AML-193 (cell line): Measurements from ENCODE around the gene SUN1.

ENCODE experiments used
- DNase-seq, 2 experiments: peaks; one replicate each; lab custom pipeline; 2025; lab: John Stamatoyannopoulos, UW

SUN1 gene

GRCh38 chr7:805261-805660, 27.0 kb upstream of the SUN1 start:
- no peak for DNase-seq

DNA sequence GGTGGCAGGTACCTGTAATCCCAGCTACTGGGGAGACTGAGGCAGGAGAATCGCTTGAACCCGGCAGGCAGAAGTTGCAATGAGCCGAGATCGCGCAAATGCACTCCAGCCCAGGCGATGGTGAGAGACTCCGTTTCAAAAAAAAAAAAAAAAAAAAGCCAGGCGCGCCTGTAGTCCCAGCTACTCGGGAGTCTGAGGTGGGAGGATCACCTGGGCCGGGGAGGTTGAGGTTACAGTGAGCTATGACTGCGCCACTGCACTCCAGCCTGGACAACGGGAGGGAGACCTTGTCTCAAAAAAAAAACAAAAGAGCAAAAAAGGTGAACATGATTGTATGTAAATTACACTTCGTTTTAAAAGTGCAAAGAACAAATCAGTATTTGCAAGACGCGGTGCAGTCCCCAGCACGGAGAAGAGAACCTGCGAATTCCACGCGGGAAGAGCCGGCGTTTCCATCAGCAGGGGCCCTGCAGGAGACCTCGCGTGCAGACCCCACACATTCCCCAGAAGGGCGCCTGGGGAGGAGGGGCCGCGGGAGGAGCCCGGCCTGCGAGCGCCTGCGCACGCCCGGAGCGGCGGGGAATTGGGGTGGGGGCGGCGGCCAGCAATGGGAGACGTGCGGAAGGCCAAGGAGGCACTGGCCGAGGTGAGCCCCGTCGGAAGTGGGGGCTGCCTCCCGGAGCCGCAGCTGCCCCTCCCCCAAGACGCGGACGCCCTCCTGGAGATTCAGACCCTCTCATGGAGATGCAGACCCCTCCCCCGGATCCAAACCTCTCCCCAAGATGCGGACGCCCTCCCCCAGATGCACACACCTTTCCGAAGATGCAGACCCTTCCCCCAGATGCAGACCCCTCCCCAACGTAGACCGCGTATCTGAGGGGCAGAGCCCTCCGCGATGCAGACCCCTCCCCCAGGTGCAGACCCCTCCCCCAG, 16.7 kb upstream of the SUN1 start:
- no peak for DNase-seq

- DNase-seq = peak; percentile 57 to 72
Observed at GRCh38 chr7:816300-816750, 16.0 kb upstream of the SUN1 start.

DNA sequence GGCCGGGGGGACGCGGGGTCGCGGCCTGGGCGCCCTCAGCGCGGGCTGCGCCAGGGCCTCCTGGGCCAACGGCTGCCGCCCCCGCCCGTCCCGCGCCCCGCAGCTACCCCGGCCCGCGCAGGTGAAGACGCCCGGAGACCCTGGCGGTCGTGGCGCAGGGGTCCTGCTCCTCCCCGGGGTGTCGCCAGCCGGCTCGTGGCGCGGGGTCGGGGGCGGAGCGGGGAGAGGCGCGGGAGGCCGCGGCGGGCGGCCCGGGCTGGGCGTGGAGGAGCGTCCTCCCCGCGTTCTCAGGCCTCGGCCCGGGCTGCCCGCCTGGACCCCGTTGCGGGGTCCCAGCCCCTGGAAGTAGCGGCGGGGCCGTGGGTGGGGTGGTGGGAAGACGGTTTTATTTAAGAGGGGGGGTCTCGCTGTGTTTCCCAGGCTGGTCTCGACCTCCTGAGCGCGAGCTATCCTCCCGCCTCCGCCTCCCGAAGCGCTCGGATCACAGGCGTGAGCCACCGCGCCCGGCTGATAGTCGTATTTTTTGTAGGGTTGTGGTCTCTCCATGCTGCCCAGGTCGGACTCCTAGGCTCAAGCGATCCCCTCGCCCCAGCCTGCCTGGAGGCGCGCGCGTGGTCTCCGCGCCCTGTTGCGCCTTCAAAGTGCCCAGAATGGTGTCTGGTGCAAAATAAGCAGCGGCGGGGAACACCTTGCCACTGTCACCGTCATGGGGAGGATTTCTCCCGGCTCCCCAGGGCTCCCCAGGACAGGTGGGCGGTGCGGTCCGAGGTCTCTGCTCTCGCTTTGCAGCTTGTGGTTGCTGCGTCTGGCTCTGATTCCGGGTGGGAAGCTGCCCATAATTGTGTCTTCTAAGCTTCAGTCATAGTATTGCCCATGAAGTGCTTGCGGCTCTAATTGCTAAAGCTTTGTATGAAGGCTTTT, 15.3 kb upstream of the SUN1 start:
- DNase-seq = no peak

DNA sequence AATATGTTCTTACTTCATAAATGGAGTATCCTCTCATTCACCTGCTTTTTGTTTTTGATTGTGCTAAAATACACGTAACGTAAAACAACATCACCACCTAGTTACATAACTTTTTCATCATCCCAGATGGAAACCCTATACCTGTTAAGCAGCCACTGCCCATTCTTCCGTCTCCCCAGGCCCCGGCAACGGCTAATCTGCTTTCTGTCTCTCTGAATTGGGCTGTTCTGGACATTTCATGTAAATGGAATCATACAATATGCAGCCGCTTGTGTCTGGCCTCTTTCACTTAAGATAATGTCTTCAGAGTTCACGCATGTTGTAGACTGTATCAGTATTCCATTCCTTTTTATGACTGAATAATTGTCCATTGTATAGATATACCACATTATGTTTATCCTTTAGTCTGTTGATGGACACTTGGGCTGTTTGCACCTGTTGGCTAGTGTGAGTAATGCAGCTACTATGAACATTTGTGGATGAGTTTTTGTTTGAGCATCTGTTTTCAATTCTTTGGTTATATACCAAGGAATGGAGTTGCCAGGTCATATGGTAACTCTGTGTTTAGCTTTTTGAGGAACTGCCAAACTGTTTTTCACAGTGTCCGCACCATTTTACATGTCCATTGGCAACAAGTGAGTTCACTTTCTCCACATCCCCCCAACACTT, 14.1 kb upstream of the SUN1 start:
- DNase-seq = peak in 1 of 2 experiments; percentile 25

- no peak for DNase-seq
Observed at GRCh38 chr7:820341-820740, 11.9 kb upstream of the SUN1 start.

DNA sequence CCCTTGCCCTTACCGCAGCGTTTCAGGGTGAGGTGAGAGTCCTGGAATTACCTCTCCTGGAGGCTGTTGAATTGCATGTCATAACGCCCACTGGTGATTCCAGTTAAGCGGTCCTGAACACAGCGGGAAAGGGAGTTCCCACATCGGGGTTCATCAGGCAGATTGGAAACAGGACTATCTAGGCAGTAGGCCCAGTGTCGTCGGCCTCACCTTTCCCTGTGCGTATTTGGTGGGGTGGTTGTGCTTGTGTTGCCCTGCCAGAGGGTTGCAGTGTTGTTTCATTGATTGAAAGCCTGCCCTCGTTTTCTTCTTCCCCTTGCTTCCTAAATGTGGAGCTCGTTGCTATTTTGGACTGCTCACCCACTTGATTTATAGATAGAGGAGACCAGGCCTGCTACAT, 10.6 kb upstream of the SUN1 start:
- no peak for DNase-seq

GRCh38 chr7:822692-823276, 9.5 kb upstream of the SUN1 start:
- DNase-seq = no peak

DNA sequence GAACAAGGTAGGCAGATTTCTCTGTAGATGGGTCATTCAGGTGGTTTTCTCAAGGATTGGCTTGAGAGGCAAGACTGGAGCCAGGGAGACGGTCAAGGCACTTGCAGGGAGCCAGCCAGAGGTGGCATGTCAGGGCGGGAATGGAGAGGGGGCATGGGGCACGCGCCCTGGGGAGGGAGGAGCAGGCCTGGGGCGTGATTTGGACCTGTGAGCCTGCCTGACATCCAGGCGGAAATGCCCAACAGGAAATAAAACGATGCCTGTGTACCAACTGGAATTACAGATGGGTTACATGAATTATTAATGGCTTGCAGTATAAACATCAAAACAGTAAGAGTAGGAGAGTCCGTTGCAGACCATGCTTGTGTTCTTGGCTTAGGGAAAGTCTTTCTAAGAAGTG, 8.6 kb upstream of the SUN1 start:
- DNase-seq = no peak

DNA sequence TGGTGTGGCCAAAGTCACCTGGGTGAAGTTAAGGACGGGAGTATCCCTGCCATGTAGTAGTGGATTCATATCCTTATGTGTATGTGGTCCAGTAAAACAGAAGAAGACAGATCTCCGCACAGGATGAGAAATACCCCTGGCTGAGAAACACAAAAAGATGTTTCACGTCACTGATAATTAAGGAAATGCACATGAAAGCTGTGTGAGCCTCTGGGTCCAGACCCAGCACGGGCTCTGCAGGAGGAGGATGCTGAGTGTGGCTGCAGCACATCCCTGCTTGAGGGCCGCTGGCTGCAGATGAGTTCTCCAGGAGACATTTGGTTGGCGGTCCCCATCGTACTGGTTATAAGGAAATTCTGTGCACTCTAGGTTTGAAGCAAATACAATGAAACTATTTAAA, 8.2 kb upstream of the SUN1 start:
- no peak for DNase-seq

DNA sequence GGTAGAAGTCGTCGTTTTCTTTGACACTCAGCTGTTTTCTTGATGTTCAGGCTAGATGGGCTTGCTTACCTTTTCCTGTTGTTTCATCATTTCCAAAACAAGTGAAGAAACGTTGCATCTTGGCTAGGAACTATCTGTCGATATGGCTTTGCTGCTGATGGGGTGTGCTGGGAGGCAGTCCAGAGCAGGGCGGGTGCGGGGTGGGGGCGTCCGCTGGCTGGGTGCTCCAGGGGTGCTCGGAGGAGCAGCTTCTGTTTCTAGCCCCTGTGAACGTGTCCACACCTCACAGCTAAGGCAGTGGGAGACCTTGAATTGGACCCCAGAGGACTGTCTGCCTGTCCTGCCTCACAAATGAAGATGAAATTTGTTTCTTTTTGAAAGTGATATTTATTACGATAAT, 7.6 kb upstream of the SUN1 start:
- no peak for DNase-seq

- no peak for DNase-seq
Observed at GRCh38 chr7:825386-825785, 6.9 kb upstream of the SUN1 start.

DNA sequence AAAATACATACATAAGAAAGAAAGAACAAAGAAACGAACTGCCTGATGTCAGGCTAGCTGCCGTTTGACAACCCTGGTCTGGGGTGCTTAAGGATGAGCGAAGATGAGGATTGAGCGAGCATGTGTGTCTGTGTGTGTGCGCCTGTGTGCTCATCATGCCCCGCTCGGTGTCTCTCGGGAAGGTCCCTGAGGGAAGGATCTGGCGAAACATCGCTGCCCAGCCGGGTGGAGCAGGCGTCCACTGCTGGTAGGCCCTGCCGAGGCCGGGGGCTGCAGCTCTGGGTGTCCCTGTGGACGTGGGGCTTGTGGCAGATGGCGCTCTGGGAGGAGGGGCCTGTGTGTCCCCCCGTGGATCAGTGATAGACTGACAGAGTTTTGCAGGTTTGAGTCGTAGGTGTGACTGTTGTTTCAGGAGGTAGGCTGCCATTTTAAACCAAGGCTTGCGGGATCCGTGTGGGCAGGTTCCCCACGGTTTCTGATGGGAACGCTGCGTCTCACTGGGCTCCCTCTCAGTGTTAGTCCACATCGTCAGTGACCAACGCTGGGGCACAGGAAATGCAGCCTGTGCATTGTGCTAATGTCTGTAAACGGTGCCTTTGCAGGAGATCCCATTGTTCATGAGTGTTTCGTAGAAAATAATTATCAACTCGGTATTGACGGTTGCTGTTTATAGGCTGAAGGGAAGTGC, 5.9 kb upstream of the SUN1 start:
- no peak for DNase-seq

- DNase-seq = no peak
Observed at GRCh38 chr7:828793-829561, 3.3 kb upstream of the SUN1 start.

DNA sequence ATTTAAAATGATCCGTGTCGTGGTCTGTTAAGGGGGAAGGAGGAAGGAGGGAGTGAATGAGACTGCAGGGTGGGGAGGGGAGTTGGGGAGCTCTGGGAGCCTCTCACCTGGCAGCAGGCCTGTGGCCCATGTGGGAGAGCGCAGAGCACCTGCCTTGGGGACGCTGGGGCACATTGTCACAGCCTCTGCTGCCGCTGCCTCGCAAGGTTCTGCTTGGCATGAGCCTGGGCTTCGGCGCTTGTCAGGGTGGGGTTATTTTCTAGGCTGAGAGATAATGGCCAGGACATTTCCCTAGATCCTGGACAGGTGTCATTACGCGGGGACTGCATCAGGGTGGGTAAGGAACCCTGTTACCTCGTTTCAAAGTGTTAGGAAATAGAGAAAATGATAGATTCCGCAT, 2.2 kb upstream of the SUN1 start:
- no peak for DNase-seq

- DNase-seq = no peak
Observed at GRCh38 chr7:831596-832166, 595 bp upstream of the SUN1 start.

- no peak for DNase-seq
Observed at GRCh38 chr7:832968-833424, 720 bp downstream of the SUN1 start.

DNA sequence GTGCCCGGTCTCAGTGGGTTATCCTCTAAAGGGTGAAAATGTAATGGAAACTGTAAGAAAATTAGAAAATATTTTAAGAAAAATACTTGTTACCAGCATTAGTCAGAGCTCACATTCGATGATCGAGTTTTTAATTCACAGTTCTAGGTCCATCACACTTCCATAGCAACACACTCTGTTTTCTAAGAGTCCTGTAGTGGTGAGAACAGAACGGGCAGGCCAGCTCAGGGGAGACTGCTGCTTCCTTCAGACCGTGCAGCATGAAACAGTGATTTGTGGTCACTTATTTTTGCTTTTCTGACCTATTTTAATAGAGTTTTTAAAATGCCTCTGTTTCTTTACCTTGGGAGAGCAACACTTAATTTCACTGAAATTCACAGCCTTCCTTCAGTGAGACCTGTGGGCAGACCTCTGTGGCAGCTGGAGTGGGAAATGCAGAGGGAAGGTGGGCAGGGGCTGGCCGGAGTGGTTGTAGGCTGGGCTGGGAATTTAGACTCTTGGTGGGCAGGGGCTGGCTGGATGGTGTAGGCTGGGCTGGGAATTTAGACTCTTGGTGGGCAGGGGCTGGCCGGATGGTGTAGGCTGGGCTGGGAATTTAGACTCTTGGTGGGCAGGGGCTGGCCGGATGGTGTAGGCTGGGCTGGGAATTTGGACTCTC, 1.5 kb downstream of the SUN1 start:
- no peak for DNase-seq

GRCh38 chr7:834277-834676, 2.0 kb downstream of the SUN1 start:
- DNase-seq = no peak

- no peak for DNase-seq
Observed at GRCh38 chr7:835021-835420, 2.7 kb downstream of the SUN1 start.
